DMS 273 (cell line): ENCODE results near the gene NRXN2.

ENCODE experiments used
- DNase-seq: peaks from one replicate; lab custom pipeline; 2025; ENCODE audit not compliant: unreplicated experiment; lab: John Stamatoyannopoulos, UW

Gene NRXN2

DNA sequence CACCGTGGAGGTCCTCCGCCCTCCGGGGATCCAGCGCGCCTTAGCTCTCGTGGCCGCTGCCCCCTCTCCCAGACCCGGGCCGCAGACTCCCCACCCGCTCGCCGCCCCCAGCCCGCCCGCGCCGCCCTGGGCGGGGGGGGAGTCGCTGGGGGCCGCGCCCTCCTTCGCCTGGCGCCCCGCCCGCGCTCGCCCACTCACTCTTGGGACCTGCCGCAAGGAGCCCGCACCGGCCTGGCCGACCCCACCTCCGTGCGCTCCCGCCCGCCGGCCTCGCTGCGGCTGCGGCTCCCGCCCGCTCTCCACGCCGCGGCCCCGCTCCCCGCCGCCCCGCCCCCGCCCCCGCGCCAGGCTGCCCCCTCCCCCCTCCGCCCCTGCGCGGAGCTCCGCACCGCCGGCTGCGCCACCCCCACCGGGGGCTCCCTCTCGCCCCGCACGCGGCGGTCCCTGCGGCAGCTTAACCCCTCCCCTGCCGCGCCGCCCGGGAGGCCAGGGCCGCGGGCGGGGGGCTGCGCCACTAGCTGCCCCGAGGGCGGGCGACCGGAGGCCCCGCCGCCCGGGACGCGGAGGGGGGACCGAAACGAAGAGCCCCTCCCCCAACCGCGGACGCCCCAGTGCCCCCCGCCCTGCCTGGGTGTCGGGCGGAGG, 21.7 kb upstream of the NRXN2 start:
- no peak for DNase-seq

DNA sequence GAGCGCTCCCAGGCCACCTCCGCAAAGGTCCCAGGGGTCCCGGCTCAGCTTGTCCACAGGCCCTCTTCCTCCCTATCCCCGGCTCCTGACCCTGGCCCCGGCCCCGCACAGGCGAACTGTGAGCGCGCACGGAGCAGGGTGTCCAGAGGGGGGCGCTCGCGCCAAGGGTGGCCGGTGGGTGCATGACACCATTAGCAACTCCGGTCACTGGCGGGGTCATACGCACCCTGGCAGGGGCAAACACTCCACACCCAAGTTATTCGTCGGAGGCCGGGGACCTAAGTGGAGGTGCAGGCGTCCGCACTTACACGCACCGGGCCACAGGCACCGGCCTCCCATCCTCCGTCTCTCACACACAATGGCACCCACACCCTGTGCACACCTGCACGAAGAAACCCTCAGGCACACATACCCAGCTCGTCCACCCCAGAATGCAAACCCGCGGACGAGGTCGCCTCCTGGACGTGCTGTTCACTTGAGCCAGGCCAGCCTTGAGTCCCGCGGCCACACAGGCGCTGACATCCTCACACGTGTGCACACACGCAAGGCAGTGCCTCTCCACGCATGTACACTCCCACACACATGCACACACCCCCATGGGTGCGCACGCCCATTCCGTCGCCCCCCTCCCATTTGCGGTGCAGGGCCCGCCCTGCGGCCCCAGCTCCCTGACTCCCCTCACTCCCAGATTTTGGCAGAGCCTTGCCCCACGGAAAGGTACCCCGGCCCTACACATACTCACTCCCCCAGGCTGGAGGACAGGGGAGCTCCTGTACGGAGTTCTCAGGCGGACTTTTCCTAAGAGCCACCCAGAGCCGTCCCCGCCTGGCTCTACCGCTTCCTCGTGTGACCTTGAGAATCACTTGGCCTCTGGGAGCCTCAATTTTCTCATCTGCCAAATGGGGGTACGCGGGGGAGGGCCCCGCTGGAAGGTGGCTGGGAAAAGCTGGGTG, 20.9 kb upstream of the NRXN2 start, which contains the start of gene RASGRP2:
Gene RASGRP2 (minus strand): TSS at position 552 of the 953 bp plus-strand sequence. CDS start 1,276 bp downstream, outside the sequence.
- DNase-seq: peak; percentile 63

DNA sequence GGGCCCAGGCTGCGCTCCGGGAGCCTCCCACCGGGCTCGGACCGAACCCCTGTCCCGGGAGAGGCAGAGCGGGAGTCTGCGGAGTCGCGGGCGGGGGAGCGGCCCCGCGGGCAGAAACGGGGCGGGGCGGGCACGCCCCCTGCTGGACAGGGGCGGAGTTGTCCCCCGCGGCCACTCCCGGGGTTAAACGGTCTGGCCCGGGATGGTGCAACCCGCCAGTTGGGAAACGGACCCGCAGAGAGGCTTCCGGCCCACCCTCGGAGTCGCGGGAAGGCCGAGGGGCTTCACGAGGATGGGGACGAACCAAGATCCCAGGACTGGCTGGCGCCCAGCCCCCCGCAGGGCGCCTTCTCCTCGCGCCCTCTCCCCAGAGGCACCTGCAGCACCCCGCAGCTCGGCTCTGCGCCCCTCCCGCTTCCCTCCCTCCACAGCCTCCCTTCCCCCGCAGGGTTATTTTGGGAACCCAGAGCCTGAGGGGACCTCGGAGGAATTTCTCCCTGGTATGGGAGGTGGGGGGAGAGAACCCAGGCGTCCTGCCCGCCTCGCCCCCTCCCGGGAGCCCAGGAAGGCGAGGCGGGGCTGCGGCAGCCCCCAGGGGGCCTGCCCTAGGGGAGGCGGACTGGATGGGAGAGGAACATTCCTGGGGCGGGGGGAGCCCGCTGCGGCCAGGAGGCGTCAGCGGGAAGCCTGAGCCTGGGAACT, 20.0 kb upstream of the NRXN2 start:
- DNase-seq: peak; percentile 70

GRCh38 chr11:64742087-64742888, 19.3 kb upstream of the NRXN2 start:
- peak; percentile 52 for DNase-seq

DNA sequence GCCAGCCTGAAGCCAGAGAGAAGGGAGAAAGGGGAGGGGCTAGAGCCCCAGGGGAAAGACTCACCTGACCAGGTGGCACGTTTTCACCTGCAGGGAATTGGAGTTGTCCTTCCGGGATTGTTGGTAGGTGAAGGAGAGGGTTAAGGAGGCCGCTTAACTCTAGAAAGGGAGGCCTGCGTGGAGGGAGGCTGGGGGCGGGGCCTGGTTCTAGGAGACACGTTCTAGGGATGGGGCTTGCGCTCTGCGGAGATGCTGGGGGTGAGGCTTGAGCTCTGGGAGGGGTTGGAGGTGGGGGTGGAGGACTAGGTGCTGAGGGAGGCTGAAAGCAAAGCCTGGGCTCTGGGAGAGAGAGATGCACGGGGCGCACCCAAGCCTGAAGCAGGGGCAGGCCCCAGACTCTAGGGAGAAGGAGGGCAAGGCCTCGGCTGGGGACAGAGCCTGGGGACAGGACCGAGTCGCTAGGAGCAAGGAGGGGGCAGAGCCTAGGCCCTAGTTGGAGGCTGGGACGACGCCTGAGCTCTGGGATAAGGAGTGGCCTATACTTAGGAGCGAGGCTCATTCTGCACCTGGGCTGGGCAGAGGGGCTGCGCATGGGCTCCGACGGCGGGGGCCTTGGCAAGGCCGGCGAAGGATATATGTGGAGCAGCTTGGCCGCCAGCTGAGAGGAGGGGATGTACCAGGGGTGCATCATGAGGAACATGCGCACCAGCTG, 18.5 kb upstream of the NRXN2 start:
- no peak for DNase-seq

- no peak for DNase-seq
Measured at GRCh38 chr11:64739871-64740270, 16.9 kb upstream of the NRXN2 start.

GRCh38 chr11:64736654-64737053, 13.7 kb upstream of the NRXN2 start:
- DNase-seq: no peak

DNA sequence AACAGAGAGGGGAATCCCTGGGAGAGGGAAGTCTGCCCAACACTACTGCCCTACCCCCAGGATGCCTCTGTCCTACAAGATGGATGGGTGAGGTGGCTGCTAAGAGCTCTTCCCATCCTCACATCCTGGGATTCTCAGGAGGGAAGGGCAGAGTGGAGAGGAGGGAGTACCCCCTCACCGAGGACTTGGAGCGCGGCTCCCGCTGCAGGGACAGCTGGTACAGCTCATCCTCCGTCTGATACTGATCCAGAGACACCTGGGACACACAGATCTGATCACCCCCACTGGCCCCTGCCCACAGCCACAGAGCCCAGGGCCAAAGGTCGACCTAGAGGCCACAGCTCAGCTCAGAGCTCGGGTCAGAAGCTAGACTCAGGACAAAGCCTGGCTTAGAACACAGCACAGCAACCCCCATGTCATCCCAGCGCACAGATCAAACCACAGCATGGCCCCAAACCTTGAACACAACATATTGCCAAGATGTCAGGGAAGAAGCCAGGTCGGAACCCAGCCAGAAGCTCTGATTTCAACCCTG, 12.8 kb upstream of the NRXN2 start:
- no peak for DNase-seq

DNA sequence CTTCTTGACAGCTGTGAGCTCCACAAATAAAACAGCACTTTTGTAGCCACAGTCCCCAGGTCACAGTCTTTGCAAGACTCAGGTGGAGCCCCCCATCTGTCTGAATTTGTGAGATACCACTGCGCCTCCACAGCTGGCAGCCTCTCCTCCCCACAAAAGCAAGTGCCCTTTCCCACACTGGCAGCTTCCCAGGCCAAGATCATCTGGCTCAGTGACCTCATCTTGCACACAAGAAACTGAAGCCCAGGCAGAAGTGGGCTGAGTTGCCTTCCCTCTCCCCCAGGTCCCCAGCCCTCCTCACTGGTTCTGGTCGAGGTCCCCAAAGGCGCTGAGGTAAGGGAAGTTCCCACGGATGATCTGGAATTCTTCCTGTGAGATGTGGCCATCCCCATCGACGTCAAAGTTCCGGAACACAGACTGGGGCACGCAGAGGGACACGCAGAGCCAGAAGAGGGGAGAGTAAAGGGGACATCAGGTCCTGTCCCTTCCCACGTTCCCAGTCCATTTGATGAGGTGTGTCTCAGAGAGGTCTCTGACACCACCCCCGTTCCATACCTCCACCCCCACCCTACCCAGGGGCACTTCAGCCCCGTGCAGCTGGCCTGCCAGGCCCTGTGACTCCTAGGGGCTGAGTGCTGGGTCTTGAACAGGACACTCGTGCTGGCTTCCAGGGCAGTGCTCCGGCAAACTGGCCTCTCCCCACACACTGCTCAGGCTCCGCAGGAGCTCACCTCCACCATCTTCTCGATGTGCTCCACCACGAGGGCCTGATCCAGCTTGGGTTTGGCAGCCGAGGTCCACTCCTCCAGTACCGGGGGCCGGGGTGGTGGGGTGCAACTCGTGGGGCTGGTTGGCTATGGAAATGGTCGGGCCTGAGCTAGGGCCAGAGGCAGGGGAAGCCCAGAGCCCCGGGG, 12.1 kb upstream of the NRXN2 start:
- DNase-seq: peak; percentile 63

- DNase-seq: no peak
Measured at GRCh38 chr11:64731601-64732000, 8.6 kb upstream of the NRXN2 start.

GRCh38 chr11:64729851-64730382, 6.9 kb upstream of the NRXN2 start:
- DNase-seq: no peak

DNA sequence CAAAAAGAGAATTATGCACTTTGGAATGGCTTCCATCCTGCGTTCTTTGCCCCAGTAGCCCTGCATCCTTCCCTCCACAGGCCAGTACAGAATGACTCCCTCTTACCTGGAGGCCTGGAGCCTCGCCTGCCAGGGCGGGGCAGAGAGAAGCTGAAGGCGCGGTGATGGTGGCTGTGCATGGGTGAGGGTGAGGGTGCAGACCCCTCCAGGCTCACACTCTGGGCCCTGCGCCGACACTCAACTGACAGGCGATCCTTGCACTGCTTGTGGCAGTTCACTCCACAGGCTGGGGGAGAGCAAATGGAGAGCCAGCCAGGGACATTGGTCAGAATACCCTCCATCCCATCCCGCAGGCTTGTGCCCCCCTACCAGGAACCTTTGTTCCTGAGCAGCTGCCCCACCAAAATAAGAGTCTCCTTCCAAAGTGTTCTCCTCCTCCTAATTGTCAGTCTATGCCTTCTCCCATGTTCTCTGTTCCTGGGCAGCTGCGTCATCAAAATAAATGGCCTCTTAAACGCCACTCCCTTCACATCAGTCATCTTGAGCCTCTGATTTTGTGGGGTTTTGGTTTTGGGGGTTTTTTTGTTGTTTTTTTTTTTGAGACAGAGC, 5.9 kb upstream of the NRXN2 start:
- DNase-seq: no peak

DNA sequence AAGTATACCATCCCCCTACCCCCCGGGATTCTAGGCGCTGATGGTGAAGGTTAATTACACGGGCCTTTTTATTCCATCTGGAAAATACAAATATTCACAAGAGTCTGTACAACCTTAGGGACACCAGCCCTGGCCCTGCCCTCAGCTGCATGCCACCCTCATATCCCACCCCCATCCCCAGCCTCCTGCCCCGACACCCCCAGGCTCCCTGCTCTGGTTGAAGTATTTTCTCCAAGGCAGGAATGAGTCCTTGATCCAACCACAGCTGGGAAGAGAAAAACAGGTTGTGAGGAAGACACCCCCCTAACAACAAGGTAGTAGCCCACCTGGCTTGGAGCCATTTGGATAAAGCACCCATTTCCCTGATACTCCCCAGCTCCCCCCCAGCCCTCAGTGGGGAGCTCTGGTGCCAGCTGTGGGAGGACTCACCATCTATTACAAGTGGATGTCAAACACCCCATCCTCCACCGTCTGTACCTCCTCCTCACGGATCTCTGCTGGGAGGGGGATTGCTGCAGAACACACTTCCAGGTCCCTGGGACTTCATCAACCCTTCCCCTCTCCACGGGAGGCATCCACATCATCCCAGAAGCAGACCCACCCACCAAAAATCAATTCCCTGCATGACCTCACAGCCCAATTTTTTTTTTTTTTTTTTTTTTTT, 4.0 kb upstream of the NRXN2 start:
- DNase-seq: no peak

DNA sequence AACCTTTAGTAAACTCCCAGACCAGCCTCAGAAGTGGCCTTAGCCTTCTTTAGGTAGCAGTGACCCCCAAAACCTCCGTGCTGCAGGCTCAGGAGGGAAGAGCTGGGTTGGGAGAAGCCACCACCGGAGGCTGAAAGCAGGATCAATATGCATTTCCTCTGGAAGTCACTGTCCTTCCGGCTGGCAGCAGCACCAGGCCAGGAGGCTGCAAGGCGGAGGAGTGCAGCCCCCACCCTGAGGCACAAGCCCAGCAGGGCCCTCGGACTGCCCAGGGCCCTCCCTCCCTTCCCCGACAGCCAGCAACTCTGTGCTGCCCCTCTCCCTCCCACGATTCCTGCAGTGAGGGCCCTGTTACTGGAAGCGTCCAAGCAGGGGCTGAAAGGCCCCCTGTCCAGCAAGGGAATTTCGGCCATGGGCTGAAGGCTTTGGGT, 3.2 kb upstream of the NRXN2 start:
- DNase-seq: no peak

GRCh38 chr11:64724863-64725532, 2.0 kb upstream of the NRXN2 start:
- no peak for DNase-seq

DNA sequence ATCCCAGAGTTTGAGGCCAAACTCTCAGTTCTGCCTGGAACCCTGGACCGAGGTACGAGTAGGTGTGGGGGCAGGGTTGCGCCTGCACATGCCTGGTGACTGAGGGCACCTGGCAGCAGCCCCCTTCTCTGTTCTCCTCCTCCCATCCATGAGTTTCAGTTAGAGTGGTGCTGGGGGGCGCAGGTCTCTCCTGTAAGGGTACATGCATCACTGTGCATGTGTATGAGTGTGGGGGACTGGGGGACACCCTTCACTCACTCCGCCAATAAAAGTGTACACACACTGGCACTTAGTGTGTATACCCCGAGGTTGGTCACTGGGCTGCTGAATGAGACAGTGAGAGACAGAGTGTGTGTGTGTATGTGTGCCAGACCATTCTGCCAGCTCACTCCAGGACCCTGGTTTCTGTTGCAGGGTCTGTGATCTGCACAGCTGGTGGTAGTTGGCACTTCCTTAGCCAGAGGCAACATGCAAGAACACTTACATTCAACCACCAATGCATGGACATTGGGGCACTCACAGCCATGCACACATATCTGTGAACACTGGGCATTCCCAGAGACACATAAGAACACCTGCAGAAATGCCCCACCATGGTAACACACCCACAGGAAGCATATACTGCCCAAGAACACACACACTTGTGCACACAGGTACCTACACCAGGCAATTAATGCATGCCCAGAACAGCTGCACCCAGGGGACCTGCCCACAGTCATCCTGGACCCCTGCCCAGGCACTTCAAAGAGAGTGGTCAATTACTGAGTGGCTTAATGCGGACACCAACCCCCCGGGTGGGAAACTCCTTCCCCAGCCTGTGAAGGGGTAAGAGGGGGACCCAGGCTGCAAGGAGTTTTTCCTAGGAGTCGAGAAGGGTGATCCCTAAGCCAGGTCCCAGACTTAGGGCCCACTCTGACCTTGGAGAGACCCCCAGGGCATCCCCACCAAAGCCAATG, 1.2 kb upstream of the NRXN2 start:
- DNase-seq: no peak
